ENCODE measurements around the gene TMEM203. TPM values are rescaled to one million over a fixed set of nuclear protein-coding genes. Genes with fewer than 3 reads are reported as not detected.

TMEM203 gene
- total and polyA plus RNA-seq, 2 experiments from 2014 or later = 32.7 to 53.4 TPM

- DNase-seq (ENCODE audit: low spot score) (no peak), ATAC-seq (no peak)
- no peaks in the 10 kb centered on the region for H3K79me2 ChIP-seq (replicated peaks; ENCODE audit: insufficient read depth)
- no peaks in the 10 kb centered on the region for H4K20me1 ChIP-seq (replicated peaks; ENCODE audit: insufficient read depth)
- Mint-ChIP-seq H3K4me3 (no peak within 1 kb of the TSS), H3K9me3 (no peaks in the 10 kb centered on the region), H3K27me3 (ENCODE audit: insufficient read depth, low read depth, poor library complexity) (peaks cover 5% of the 10 kb centered on the region), H3K27ac (no peak within 1 kb of the TSS), H3K4me1 (peaks cover 7% of the 10 kb centered on the region; the same call in 2 of the 3 replicates), H3K36me3 (ENCODE audit: low read depth) (no peaks in the 10 kb centered on the region)
- no peaks in the 10 kb centered on the region for H3K27me3 ChIP-seq (ENCODE audit: insufficient read depth)
- TF ChIP-seq NANOG (IDR thresholded peaks at IDR 0.05; ENCODE audit: borderline replicate concordance) (no peak), EZH2phosphoT487 (IDR thresholded peaks at IDR 0.05; ENCODE audit: unreplicated experiment) (no peak), CREB1 (CRISPR knock-in tag; IDR thresholded peaks at IDR 0.05; ENCODE audit: low read depth) (no peak), POLR2AphosphoS5 (IDR thresholded peaks at IDR 0.05; ENCODE audit: low read depth) (no peak), ETS1 (IDR thresholded peaks at IDR 0.05) (no peak), REST (IDR thresholded peaks at IDR 0.05; ENCODE audit: unreplicated experiment) (no peak), ZNF114 (CRISPR knock-in tag; IDR thresholded peaks at IDR 0.05) (no peak), ZNF331 (CRISPR knock-in tag; IDR thresholded peaks at IDR 0.05; ENCODE audit: low read depth) (no peak), EZH2 (IDR thresholded peaks at IDR 0.05; ENCODE audit: low read depth, unreplicated experiment) (no peak), ZNF462 (CRISPR knock-in tag; IDR thresholded peaks at IDR 0.05) (no peak), JUNB (IDR thresholded peaks at IDR 0.05; ENCODE audit: unreplicated experiment) (no peak), STAT1 (IDR thresholded peaks at IDR 0.05; ENCODE audit: unreplicated experiment) (no peak), CTCF (conservative IDR thresholded peaks at IDR 0.05; ENCODE audit: low read depth in 2 of 2) (no peak)
- no peak within 1 kb of the TSS for H2AFZ ChIP-seq
- H3K36me3 ChIP-seq (ENCODE audit: insufficient read depth) = no peaks in the 10 kb centered on the region
- no peak within 1 kb of the TSS for H3K27ac ChIP-seq (ENCODE audit: low read depth)
- no peak within 1 kb of the TSS for H3K4me3 ChIP-seq
- H3K9me2 ChIP-seq (ENCODE audit: insufficient read depth) = no peaks in the 10 kb centered on the region
- H3K4me1 ChIP-seq (ENCODE audit: insufficient read depth) = no peaks in the 10 kb centered on the region
- H3K4me2 ChIP-seq = no peak within 1 kb of the TSS
- H3F3A ChIP-seq (replicated peaks; ENCODE audit: low read depth) = no peaks in the 10 kb centered on the region
Observed at GRCh38 chr9:137230705-137231371, 25.4 kb upstream of the TMEM203 start, which contains the start of gene SLC34A3. TSS of gene SLC34A3 (plus strand) at chr9:137230901. CDS start at chr9:137231703, 802 bp downstream.
